Loucy (cell line): ENCODE measurements around the gene SRXN1.
"Not testable (repeated sequence)": the region's sequence is repeated elsewhere in the genome, so short reads cannot be mapped to it uniquely, and the experiment has no call there.

Source experiments
- H2AFZ ChIP-seq: fragments of 200-600 bp; sonication (generic); 2 replicates; pipeline ENCODE4 v1.6.0; 2016; ENCODE audit warnings: antibody characterized with exemption, mild to moderate bottlenecking, low read length, moderate library complexity
- H3F3A ChIP-seq: fragments of 200-600 bp; 2 replicates; pipeline ENCODE4 v1.6.0; 2016; ENCODE audit warnings: antibody characterized with exemption, low read depth, mild to moderate bottlenecking
- H3K27me3 ChIP-seq: fragments of 200-600 bp; sonication (generic); 2 replicates; pipeline ENCODE4 v1.6.1; 2014; ENCODE audit warnings: low read length, mild to moderate bottlenecking; ENCODE audit not compliant: insufficient read depth, poor library complexity, severe bottlenecking
- H3K36me3 ChIP-seq: fragments of 200-600 bp; sonication (generic); 2 replicates; pipeline ENCODE4 v1.6.1; 2016; ENCODE audit warnings: low read length; ENCODE audit not compliant: insufficient read depth
- H3K4me1 ChIP-seq: fragments of 200-600 bp; sonication (generic); 2 replicates; pipeline ENCODE4 v1.5.1; 2014; ENCODE audit warnings: low read length, mild to moderate bottlenecking; ENCODE audit not compliant: insufficient read depth, poor library complexity, severe bottlenecking
- H3K4me2 ChIP-seq: fragments of 200-600 bp; sonication (generic); 2 replicates; pipeline ENCODE4 v1.6.0; 2014; ENCODE audit warnings: antibody characterized with exemption, low read length, low read depth, mild to moderate bottlenecking; ENCODE audit not compliant: poor library complexity, severe bottlenecking
- H3K4me3 ChIP-seq: fragments of 200-600 bp; sonication (generic); 2 replicates; pipeline ENCODE4 v1.5.1; 2014; ENCODE audit warnings: low read length, mild to moderate bottlenecking, mixed read lengths; ENCODE audit not compliant: poor library complexity, severe bottlenecking
- H3K79me2 ChIP-seq: fragments of 200-600 bp; sonication (generic); 2 replicates; pipeline ENCODE4 v1.6.1; 2014; ENCODE audit warnings: low read length; ENCODE audit not compliant: insufficient read depth
- H3K9ac ChIP-seq: fragments of 200-600 bp; sonication (generic); 2 replicates; pipeline ENCODE4 v1.6.0; 2014; ENCODE audit warnings: mild to moderate bottlenecking, low read depth, low read length, moderate library complexity; ENCODE audit not compliant: poor library complexity, severe bottlenecking
- H3K9me2 ChIP-seq: fragments of 200-600 bp; sonication (generic); replicated peaks from 2 replicates; pipeline ENCODE4 v1.6.1; 2016; ENCODE audit warnings: low read depth, low read length, mixed read lengths
- H3K9me3 ChIP-seq: fragments of 200-600 bp; sonication (generic); 2 replicates; pipeline ENCODE4 v1.6.1; 2014; ENCODE audit warnings: mild to moderate bottlenecking, antibody characterized with exemption, low read length, low read depth; ENCODE audit not compliant: insufficient read depth
- H4K20me1 ChIP-seq: fragments of 200-600 bp; sonication (generic); 2 replicates; pipeline ENCODE4 v1.6.0; 2014; ENCODE audit warnings: antibody characterized with exemption, low read length, mild to moderate bottlenecking; ENCODE audit not compliant: insufficient read depth, poor library complexity, severe bottlenecking
- CTCF ChIP-seq: fragments of 200-600 bp; sonication (generic); conservative IDR thresholded peaks from 2 replicates; pipeline ENCODE4 v1.5.1; 2014; ENCODE audit warnings: mild to moderate bottlenecking, antibody characterized with exemption, low read length
- EZH2phosphoT487 ChIP-seq: fragments of 200-600 bp; IDR thresholded peaks from 2 replicates; pipeline ENCODE4 v1.6.1; 2018; ENCODE audit warnings: antibody characterized with exemption, mild to moderate bottlenecking, moderate library complexity, borderline replicate concordance

SRXN1 gene

GRCh38 chr20:644692-645317, 8.2 kb downstream of the SRXN1 start:
- H4K20me1 ChIP-seq, result no peaks in the 10 kb centered on the region
- H3K4me3 ChIP-seq, result no peak overlapping the region
- no peaks in the 10 kb centered on the region for H3K79me2 ChIP-seq
- H3K9ac ChIP-seq, result no peak overlapping the region
- no peaks in the 10 kb centered on the region for H3K27me3 ChIP-seq
- H3F3A ChIP-seq, result 0 out of 2 replicates have a peak, but pooled peaks cover 3% of the 10 kb centered on the region
- H2AFZ ChIP-seq, result peak overlapping the region; percentile 90
- H3K9me2 ChIP-seq, result no peaks in the 10 kb centered on the region
- no peaks in the 10 kb centered on the region for H3K9me3 ChIP-seq
- H3K36me3 ChIP-seq, result no peaks in the 10 kb centered on the region
- H3K4me2 ChIP-seq, result no peak overlapping the region
- TF ChIP-seq CTCF, result no peak
- TF ChIP-seq EZH2phosphoT487, result no peak
- peaks cover 3% of the 10 kb centered on the region for H3K4me1 ChIP-seq

GRCh38 chr20:642398-643174, 10.4 kb downstream of the SRXN1 start:
- H3K9me2 ChIP-seq, result no peaks in the 10 kb centered on the region
- H3K79me2 ChIP-seq, result no peaks in the 10 kb centered on the region
- no peak for TF ChIP-seq CTCF
- no peak for TF ChIP-seq EZH2phosphoT487
- H3K27me3 ChIP-seq, result no peaks in the 10 kb centered on the region
- peaks cover 3% of the 10 kb centered on the region for H3K4me1 ChIP-seq
- H3K9ac ChIP-seq, result no peak overlapping the region
- H3K4me3 ChIP-seq, result no peak overlapping the region
- H3F3A ChIP-seq, result 0 out of 2 replicates have a peak, but pooled peaks cover 3% of the 10 kb centered on the region
- no peaks in the 10 kb centered on the region for H3K36me3 ChIP-seq
- H3K4me2 ChIP-seq, result no peak overlapping the region
- H3K9me3 ChIP-seq, result no peaks in the 10 kb centered on the region
- no peaks in the 10 kb centered on the region for H4K20me1 ChIP-seq
- no peak overlapping the region for H2AFZ ChIP-seq

- not testable (repeated sequence) for H3K27me3 ChIP-seq, H3K4me1 ChIP-seq, H3K4me3 ChIP-seq, H3K9me2 ChIP-seq, H4K20me1 ChIP-seq, H3K9ac ChIP-seq, H3F3A ChIP-seq, H3K36me3 ChIP-seq, H3K79me2 ChIP-seq, H3K9me3 ChIP-seq, H3K4me2 ChIP-seq, H2AFZ ChIP-seq
Measured at GRCh38 chr20:642013-642397, 11.0 kb downstream of the SRXN1 start.

- 0 out of 2 replicates have a peak, but pooled peaks cover 3% of the 10 kb centered on the region for H3F3A ChIP-seq
- no peak for TF ChIP-seq CTCF
- no peak for TF ChIP-seq EZH2phosphoT487
- H3K4me1 ChIP-seq, result peaks cover 3% of the 10 kb centered on the region
- H2AFZ ChIP-seq, result no peak overlapping the region
- H3K4me2 ChIP-seq, result no peak overlapping the region
- no peaks in the 10 kb centered on the region for H4K20me1 ChIP-seq
- H3K79me2 ChIP-seq, result no peaks in the 10 kb centered on the region
- no peaks in the 10 kb centered on the region for H3K9me3 ChIP-seq
- H3K4me3 ChIP-seq, result no peak overlapping the region
- H3K27me3 ChIP-seq, result no peaks in the 10 kb centered on the region
- no peak overlapping the region for H3K9ac ChIP-seq
- H3K36me3 ChIP-seq, result no peaks in the 10 kb centered on the region
- H3K9me2 ChIP-seq, result no peaks in the 10 kb centered on the region
Measured at GRCh38 chr20:641516-641875, 11.5 kb downstream of the SRXN1 start.
